Upper lobe of right lung (tissue), 1 donor: ENCODE measurements around the gene OXNAD1. TPM values are rescaled to one million over a fixed set of nuclear protein-coding genes. Genes with fewer than 3 reads are reported as not detected.
A peak's percentile ranks its signal among the peaks of the same experiment; 100 is the strongest.

Experiments used
- ATAC-seq: fragments of 200-7000 bp; cut with Tn5 transposase; one replicate; pipeline ENCODE4 v1.9.1; 2020; ENCODE audit warnings: mild to moderate bottlenecking, moderate library complexity
- DNase-seq: peaks from one replicate; pipeline ENCODE4 v3.0.0-alpha.2; 2020
- H3K27ac ChIP-seq: fragments of 200-600 bp; one replicate; pipeline ENCODE4 v1.8.0; 2022
- H3K27me3 ChIP-seq: fragments of 200-600 bp; one replicate; pipeline ENCODE4 v1.8.0; 2022; ENCODE audit warnings: mild to moderate bottlenecking
- H3K36me3 ChIP-seq: fragments of 200-600 bp; one replicate; pipeline ENCODE4 v1.8.0; 2022
- H3K4me1 ChIP-seq: fragments of 200-600 bp; one replicate; pipeline ENCODE4 v1.8.0; 2022
- H3K4me3 ChIP-seq: fragments of 200-600 bp; one replicate; pipeline ENCODE4 v1.8.0; 2022; ENCODE audit warnings: mild to moderate bottlenecking
- H3K9me3 ChIP-seq: fragments of 200-600 bp; one replicate; pipeline ENCODE4 v1.8.0; 2022
- CTCF ChIP-seq: fragments of 200-600 bp; IDR thresholded peaks from one replicate; pipeline ENCODE4 v1.8.0; 2022; ENCODE audit warnings: antibody characterized with exemption
- intact Hi-C: fragments of 100-400 bp; cut with DNase I; formaldehyde crosslinking; loops from one replicate; pipeline ENCODE4 v1.11.0; 2022
- total RNA-seq: library from RNA; stranded (reverse); fragmentation: NEBNext Ultra II Directional; extraction: Animal tissue kit (Norgen Biotek cat#: 25700); gene quantifications from one replicate; pipeline ENCODE4 v1.2.1, GENCODE V29; 2021
- donor health status: DM: no; HTN: yes; CAD: no; lungs with severe emphysema.

Gene OXNAD1
- total RNA-seq, 1 donor from 2014 or later, result 12.8 TPM

- intact Hi-C loops, result no loop called here
- H3K27me3 ChIP-seq, result no peaks in the 10 kb centered on the region
- peak; percentile 85 for ATAC-seq
- peaks cover 32% of the 10 kb centered on the region for H3K4me1 ChIP-seq
- H3K27ac ChIP-seq, result peak overlapping the region; percentile 63
- H3K9me3 ChIP-seq, result no peaks in the 10 kb centered on the region
- H3K4me3 ChIP-seq, result peak overlapping the region; percentile 4
- TF ChIP-seq CTCF, result no peak
- peaks cover 8% of the 10 kb centered on the region for H3K36me3 ChIP-seq
- DNase-seq, result no peak
Measured at GRCh38 chr3:16301507-16301906, 36.5 kb downstream of the OXNAD1 start.

DNA sequence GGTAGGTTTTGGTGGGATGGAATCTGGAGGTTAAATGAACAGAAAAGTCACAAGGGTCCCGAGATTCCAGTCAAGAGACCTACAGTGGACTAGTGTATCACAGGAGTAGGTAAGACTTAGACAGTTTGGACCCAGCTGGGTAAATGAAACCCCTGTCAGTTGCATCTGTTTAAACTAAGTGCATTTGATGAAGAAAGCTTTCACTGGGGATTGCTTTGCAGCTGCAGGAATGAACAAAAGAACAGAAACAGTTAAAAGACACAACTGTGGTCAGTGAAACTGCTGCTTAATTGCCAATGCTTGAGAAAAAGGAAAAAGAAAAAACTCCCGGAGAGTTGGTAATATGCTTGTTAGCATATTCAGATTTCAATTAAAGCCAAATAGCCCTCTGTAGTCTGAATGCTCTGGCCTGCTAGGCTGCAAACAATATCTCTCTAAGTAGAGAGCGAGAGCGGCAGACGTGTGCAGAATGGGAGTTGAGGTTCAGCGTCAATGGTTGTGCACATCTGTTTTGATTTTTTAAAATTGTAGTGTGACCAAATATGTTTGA lies 37.1 kb downstream of the OXNAD1 start:
- no peak for DNase-seq
- Histone ChIP-seq H3K4me1 (peaks cover 32% of the 10 kb centered on the region), H3K27me3 (no peaks in the 10 kb centered on the region), H3K4me3 (peak overlapping the region; percentile 1), H3K36me3 (peaks cover 8% of the 10 kb centered on the region), H3K27ac (peak overlapping the region; percentile 63), H3K9me3 (no peaks in the 10 kb centered on the region)
- intact Hi-C loops, result no loop called here
- no peak for TF ChIP-seq CTCF
- no peak for ATAC-seq

- no peak for TF ChIP-seq CTCF
- Histone ChIP-seq H3K36me3 (peaks cover 7% of the 10 kb centered on the region), H3K27me3 (no peaks in the 10 kb centered on the region), H3K4me3 (no peak overlapping the region), H3K4me1 (peaks cover 32% of the 10 kb centered on the region), H3K9me3 (no peaks in the 10 kb centered on the region), H3K27ac (no peak overlapping the region)
- no peak for DNase-seq
- no peak for ATAC-seq
- intact Hi-C loops, result no loop called here
Measured at GRCh38 chr3:16303037-16303575, 38.1 kb downstream of the OXNAD1 start.

- no peak for ATAC-seq
- H3K4me1 ChIP-seq, result peaks cover 32% of the 10 kb centered on the region
- intact Hi-C loops, result no loop called here
Measured at GRCh38 chr3:16304061-16305010, 39.3 kb downstream of the OXNAD1 start.

DNA sequence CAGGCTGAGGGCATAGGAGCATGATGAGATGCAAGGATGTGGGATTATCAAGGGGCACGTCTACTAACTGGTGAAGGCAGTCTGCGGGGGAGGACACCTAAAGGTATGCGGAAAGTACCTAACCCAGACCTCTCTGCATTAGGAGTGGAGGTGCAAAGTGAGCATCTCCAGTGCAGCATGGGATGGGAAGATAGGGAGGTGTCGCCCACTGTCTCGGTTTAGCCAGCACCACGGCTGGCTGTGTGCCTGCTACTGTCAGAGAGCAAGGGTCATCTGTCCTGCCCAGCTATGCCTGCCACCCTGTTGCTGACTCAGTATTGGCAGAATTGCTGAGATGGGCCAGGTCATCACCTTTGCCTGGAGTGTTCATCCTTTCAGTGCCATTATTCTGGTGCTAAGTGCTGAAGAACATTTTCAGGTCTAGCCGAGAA lies 40.1 kb downstream of the OXNAD1 start:
- Histone ChIP-seq H3K4me3 (no peak overlapping the region), H3K9me3 (no peaks in the 10 kb centered on the region), H3K36me3 (peaks cover 5% of the 10 kb centered on the region), H3K27ac (no peak overlapping the region), H3K4me1 (peaks cover 32% of the 10 kb centered on the region), H3K27me3 (no peaks in the 10 kb centered on the region)
- DNase-seq (no peak), ATAC-seq (peak; percentile 9)
- intact Hi-C loops, result no loop called here
- no peak for TF ChIP-seq CTCF

More at GRCh38 chr3:16304061-16305010, 39.3 kb downstream of the OXNAD1 start:
- TF ChIP-seq CTCF, result no peak
- Histone ChIP-seq H3K9me3 (no peaks in the 10 kb centered on the region), H3K4me3 (no peak overlapping the region), H3K27ac (no peak overlapping the region), H3K27me3 (no peaks in the 10 kb centered on the region), H3K36me3 (peaks cover 5% of the 10 kb centered on the region)
- no peak for DNase-seq
